Stimulated activated CD8-positive, alpha-beta memory T cell treated with anti-CD3 and anti-CD28 coated beads, Interleukin-15, amount 100 ng/mL, for 48 hours (primary cell): ENCODE results near the gene PCSK9.
"Not testable (repeated sequence)": the region's sequence is repeated elsewhere in the genome, so short reads cannot be mapped to it uniquely, and the experiment has no call there.

Experiments
- DNase-seq, 2 donors: peaks; one replicate each; pipeline ENCODE4 v3.0.0-alpha.2; 2020; ENCODE audit warnings: low read depth in 2 of 2

Gene PCSK9

DNA sequence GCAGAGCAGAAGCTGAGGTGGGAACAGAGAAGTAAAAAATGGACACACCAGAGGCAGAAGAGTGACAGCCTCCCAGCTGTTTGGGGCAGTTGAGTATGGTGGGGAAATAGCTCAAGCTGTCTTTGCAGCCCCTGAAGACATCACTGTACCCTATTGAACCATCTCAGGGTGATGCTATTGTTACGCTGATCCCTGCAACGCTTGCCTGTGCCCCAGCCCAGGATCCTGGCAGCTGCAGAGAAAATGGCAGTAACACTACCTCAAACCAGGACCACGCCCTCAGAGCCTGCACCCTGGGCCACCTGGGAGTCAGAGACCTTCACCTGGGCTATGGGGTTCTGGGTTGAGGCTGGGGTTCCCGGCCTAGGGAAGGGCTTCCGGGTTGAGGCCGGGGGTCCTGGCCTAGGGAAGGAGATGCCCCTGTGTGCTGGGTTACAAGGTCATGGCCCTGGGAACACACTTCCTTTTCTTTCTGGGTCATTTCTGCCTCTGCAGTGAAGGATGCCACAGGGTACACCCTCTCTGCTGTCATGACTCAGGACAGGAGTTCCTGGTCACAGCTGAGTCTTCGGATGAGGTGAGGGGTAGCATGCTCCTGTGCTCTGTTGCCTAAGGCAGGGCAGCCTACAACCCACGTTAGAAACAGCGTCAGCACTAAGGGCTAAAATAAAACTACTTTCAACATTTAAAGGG, 29.0 kb upstream of the PCSK9 start:
- no peak for DNase-seq

DNA sequence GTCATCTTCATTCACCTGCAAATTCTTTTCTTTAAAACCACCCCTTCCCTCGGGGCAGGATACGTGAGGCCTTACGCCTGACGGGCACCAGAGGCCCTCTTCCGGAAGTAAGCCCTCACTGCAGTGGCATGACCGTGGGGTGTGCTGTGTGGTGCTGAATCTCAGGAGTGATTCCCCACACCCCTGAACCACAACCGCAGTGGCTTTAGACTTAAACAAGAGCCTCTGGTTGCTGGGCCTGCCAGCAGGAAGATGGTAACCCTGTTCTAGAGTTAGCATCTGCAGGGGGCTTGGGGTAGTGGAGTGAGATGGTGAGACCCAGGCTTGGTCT, 28.5 kb upstream of the PCSK9 start:
- no peak for DNase-seq

DNA sequence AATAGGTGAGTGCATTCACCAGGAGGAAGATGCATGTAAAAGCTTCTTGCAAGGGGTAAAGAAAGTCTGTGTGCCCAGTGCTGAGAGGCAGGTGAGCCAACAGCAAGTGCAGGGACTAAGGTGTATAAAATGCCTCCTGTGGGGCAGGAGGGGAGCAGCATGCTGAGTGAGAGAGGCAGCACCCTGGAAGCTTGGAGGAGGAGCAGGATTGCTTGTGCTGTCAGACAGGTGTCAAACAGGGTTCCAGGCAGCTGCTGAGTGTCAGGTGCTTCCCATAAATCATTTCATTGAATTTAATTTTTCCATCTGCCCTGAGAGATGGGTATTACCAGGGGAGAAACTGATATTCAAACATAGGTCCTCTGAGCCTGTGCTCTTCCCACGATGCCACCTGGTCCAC, 26.7 kb upstream of the PCSK9 start:
- DNase-seq: no peak

DNA sequence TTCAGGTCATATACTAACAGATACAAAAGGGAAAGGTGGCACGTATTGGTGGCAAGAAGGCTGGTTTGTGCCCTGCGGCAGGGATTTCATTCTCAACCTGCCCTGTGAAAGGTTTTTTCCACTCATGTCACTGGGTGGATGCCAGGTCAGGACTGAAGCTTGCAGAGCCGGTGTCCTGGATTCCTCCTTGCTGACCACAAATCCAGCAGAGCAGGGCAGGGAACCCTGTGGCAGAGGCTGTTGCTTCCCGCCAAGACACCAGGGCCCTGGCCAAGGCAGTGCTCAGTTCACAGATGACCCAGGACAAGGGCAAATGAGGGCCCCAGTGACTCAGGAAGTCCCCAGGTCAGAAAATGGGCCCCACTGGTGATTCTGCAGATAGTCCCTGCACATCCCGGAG, 24.2 kb upstream of the PCSK9 start:
- DNase-seq: no peak

DNA sequence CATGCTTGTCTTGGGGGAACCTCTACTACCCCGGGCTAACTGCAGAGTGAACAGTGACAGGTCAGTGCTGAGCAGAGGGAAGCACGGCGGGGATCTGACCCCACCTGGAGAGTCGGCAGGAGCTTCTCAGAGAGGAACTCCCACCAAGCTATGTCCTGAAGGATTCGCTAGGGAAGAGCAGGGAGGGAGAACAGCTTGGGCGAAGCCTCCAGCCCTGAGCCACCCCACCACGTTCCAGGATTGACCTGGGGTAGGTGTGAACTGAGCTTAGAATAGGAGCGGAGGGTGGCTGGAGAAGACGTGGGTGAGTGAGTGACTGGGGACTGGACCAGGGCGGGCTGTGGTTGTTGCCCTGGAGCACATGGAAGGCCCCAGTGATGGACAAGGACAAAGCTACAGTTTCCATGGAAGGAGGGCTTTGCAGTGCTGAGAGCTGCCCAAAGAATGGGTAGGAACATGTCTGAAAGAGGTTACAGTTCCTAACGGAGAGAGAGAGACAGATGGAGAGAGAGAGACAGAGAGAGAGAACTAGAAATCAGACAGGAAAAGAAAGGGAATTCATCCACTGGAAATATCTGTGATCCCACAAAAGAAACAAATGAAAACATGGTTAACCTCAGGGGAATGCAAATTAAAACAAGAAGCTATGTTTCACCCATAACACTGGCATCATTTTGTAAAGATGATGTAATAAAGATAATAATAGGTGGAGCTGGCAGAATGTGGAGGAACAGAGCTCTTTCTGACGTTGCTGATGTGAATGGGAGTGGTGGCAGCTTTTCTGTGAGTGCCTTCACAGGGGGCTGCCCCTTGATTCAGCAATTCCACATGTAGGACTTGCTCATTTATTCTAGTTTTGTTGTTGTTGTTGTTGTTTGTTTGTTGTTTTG, 23.4 kb upstream of the PCSK9 start:
- DNase-seq: no peak

DNA sequence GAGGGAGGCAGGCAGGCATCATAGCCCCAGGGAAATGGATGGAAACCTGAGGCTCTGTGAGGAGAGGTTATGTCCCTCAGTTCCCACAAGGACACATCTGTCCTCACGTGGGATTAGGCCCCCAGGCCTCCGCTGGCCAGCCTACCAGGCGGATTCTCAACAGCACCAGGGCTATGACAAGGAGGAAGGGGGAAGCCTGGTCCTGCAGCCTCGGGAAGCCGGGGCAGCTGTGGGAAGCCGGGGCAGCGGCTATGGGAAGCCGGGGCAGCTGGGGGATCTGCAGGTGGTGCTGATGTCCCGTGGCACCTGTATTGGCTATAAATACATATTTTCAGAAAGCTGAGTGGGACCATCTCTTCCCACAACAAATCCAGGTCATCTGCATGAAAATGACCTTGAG, 21.0 kb upstream of the PCSK9 start:
- no peak for DNase-seq

DNA sequence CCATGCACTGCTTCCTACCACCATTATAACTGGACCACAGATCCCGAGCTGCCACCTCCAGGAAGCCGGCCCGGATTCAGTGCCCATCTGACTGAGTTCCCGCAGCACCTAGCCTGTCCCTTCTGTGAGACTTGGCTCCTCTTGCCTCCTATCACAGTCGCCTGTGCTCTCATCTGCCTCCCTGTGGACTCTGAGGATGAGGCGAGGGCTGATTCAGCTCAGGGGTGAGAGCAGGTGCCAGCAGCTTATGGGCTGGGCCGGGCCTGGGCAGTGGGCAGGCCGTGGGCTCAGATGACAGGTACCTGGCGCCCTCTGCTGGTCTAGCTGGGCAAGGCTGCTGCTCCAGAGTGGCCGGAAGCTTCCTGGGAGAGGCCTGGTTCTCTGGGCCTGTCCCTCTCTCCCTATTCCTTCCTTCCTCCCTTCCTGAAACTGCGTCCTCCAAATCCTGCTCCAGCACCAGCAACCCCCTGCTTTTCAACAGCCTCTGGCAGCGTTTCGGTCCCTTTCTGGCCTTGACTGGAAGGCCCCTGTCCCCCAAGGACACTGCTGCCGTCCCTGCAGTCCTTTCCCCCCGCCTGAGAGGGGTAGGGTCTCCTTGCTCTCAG, 17.3 kb upstream of the PCSK9 start:
- peak; percentile 37 to 51 for DNase-seq

DNA sequence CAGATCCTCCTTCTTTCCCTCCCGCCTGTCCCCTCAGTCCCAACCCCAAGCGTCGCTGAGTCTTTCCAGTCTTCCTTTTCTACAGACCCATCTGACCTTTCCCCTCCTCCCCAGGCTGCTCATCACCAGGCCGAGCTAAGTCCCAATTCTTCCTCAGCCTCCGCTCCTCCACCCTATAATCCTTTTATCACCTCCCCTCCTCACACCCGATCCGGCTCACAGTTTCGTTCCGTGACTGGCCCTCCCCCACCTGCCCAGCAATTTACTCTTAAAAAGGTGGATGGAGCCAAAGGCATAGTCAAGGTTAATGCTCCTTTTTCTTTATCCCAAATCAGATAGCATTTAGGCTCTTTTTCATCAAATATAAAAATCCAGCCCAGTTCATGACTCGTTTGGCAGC, 15.2 kb upstream of the PCSK9 start:
- DNase-seq: not testable (repeated sequence)

DNA sequence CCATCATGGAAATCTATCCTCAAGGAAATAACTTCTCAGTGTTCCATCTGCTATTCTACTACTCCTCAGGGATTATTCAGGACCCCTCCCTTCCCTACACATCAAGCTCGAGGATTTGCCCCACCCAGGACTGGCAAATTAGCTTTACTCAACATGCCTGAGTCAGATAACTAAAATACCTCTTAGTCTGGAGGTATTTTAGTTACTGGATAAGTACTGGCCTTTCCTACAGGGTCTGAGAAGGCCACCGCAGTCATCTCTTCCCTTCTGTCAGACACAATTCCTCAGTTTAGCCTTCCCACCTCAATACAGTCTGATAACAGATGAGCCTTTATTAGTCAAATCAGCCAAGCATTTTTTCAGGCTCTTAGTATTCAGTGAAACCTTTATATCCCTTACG, 12.7 kb upstream of the PCSK9 start:
- DNase-seq: not testable (repeated sequence)

DNA sequence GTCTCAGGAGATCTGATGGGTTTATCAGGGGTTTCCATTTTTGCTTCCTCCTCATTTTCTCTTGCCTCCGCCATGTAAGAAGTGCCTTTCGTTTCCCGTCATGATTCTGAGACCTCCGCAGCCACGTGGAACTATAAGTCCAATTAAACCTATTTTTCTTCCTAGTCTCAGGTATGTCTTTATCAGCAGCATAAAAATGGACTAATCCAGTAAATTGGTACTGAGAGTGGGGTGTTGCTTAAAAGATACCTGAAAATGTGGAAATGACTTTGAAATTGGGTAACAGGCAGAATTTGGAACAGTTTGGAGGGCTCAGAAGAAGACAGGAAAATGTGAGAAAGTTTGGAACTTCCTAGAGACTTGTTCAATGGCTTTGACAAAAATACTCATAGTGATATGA, 8.2 kb upstream of the PCSK9 start:
- DNase-seq: not testable (repeated sequence)

DNA sequence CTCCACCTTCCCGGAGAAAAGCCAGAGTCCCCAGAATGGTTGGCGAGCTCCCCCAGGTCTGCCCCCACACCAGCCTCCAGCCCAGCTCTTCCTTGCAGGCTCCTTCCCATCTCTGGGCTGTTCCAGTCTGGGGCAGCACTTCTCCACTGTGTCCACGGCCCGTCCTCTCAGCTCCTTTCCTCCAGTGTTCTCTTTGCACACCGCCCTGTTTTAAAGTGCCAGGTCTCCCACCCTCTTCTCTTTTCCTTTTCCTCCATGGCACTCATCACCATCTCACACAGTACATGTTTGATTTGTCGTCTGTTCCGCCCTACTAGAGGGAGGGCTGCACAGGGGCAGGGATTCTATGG, 6.1 kb upstream of the PCSK9 start:
- DNase-seq: no peak

DNA sequence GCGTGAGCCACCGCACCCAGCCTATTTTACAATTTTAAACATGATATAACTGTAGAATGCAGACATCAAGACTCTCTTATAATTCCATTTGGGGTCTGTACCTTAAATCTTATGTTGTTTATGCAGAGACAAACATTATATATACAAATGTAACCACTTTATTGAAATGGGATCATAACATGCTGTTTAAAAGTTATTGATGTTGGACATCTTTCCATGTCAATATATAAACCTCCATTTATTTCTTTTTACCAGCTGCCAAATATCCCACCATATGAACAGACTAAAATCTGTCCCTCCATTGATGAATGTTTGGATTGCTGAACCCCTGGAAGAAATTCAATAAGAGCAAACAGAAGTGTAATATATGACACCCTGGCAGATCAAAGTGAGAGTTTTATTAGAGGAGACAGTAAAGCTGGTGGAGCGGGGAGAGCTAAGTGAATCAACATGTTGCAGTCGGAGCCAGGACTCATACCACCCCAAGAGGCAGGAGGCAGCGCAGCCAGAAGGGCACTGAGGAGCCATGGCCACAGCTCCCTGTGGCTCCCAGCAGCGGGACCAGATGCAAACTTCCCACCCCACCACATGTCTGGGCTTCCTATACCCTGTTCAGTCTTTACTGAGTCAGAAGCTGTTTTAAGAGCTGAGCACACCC, 4.7 kb upstream of the PCSK9 start:
- DNase-seq: no peak

DNA sequence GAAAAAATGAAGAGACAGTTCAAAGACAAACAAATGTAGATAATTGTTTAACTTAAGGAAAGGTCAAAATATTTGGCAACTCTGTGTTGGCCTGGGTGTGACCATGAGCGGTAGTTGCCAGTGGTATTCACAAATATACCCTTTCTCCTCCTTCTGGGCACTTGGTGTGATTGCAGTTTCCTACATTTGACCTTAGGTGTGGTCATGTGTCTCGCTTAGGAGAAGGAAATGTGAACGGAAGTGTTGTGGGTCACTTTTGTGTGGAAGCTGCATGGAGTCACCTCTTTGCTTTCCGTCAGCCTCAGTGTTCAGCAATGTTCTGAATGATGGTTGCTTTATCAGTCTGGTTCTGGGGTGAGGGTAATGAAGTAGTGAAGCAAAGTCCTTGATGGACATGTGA, 3.4 kb upstream of the PCSK9 start:
- DNase-seq: no peak

DNA sequence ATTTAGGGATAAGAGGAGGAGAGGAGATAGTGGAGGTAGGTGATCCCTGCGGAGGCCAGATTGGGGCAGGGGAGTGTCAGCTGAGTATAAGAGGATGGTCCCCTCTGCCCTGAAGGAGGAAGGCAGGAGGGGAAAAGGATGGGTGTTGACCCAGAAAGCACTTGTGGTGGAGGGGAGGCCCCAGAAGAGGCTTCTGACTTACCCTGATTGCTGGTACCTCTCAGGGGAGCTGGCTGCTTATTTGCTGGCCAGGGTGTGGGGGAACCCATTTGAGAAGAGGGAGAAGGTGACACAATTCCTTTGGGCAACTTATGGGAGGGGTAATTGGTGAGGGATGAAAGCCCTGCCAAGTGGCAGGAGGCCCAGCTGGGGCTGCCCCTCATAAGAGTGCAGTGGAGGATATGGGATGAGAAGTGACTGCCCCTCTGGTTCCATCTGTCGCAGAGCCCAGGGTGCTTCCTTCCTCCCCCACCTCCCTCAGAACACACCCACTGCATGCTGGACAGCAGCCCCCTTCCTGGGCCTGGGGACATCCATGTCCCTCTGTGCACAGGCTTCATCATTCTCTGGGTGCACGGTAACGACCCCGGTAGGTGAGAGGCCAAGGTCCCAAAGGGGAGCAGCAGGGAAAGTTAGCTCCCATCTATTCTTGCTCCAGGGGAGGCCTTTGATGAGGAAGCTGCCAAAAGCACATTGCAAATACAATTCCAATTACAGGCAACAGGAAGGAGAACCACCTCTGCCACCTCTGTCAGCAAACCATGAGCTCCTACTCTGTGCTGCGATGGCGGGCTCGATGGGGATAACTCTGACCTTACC, 1.4 kb upstream of the PCSK9 start:
- no peak for DNase-seq

DNA sequence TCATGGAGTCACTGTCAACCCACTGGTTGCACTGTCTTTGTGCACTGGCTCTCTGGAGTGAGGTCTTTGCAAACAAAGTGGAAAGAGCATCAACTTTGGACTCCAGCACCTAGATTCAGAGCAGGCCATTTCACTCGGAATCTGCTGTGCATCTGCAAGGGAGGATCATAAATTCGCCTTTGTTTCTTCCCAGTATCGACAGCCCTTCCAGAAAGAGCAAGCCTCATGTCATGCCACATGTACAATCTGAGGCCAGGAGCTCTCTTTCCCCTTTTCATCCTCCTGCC, 853 bp upstream of the PCSK9 start:
- no peak for DNase-seq

DNA sequence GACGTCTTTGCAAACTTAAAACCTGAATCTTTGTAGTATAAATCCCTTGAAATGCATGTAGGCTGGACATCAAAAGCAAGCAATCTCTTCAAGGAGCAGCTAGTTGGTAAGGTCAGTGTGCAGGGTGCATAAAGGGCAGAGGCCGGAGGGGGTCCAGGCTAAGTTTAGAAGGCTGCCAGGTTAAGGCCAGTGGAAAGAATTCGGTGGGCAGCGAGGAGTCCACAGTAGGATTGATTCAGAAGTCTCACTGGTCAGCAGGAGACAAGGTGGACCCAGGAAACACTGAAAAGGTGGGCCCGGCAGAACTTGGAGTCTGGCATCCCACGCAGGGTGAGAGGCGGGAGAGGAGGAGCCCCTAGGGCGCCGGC, 390 bp upstream of the PCSK9 start:
- no peak for DNase-seq

DNA sequence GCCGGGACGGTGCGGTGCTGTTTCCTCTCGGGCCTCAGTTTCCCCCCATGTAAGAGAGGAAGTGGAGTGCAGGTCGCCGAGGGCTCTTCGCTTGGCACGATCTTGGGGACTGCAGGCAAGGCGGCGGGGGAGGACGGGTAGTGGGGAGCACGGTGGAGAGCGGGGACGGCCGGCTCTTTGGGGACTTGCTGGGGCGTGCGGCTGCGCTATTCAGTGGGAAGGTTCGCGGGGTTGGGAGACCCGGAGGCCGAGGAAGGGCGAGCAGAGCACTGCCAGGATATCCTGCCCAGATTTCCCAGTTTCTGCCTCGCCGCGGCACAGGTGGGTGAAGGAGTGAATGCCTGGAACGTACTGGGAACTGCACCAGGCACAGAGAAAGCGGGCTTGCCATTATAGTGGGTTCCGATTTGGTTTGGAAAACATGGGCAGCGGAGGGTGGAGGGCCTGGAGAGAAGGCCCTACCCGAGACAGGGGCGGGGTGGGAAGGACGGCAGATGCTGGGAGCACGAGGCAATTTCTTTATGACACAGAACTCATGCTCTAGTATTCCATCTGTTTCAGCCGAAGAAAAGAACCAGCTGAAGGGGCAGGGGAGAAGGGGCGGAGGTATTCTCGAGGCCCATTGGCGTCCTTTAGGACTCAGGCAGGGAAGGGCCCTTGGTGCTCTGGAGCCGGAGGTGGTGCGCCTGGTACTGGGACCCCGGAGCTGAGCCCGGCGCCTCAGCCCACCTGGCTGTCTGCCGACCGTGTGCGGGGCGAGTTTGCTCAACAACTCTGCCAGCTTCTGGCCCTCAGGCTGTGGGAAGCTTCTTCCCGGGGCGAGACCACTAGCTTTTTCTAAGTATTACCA, 960 bp downstream of the PCSK9 start:
- no peak for DNase-seq

DNA sequence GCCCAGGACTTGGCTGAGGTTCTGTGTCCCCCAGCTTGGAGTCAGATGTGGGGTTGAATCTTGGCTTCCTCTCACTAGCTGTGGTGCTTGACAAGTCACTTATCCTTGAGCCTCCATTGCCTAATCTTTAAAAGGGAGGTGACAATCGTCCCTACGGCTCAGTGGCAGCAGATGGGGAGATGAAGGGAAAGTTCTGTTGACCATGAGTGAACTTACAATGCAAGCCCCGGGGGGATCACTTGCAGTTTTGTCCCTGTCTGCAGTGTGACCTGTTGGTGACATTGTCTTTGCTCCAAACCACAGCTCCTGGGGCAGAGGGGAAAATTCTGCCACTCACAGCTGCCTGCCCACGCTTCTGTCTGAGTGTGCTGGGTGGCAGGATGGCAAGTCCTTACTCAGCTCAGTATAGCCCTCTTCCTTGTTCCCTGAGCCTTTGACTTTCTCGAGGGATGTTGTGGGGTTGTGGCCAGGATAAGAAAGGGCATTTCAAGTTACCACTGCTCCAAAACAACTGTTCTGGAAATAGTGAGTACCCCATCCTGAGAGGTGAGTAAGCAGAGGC, 1.7 kb downstream of the PCSK9 start:
- DNase-seq: no peak

DNA sequence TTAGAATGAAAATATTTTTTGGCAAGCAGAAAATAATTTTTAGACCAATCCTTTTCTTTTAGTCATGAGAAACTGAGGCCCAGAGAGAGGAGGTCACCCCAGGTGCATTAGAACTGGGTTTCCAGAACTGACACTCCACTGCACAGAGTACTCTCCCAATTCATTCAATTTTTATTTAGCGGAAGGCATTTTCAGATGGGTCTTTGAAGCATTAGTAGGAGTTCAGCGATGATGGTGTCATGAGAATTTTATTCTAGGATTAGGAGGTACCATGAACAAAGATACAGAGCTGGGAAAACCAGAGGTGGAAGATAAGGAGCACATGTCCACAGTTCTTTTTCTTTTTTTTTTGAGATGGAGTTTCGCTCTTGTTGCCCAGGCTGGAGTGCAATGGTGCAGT, 2.3 kb downstream of the PCSK9 start:
- DNase-seq: no peak

DNA sequence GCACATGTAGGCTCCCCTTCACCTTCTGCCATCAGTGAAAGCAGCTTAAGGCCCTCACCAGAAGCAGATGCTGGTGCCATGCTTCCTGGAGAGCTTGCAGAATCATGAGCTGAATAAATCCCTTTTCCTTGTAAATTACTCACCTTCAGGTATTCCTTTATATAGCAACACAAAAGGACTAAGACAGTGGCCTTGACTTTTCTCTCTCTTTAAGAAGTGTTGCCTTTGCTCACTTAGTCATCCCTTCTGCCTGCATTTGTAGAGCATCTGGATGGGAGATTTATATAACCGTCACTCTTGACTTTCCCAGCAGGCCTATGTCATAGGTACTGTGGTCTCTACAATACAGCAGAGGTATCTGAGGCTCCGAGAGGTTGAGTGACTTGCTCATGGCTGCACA, 3.7 kb downstream of the PCSK9 start:
- DNase-seq: no peak

DNA sequence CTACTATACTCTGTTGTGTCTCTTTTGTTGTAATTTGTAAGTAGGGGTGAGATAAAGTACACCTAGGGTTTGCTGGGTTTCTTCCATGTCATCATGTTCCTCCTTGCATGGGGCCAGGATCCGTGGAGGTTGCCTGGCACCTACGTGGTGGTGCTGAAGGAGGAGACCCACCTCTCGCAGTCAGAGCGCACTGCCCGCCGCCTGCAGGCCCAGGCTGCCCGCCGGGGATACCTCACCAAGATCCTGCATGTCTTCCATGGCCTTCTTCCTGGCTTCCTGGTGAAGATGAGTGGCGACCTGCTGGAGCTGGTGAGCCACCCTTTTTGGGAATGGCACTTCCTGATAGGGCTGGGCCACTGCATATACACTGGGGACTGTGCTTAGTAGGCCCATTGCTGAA, 4.4 kb downstream of the PCSK9 start:
- no peak for DNase-seq
